Amniotic stem cell (primary cell): ENCODE results near the gene MED16.
"Not testable (repeated sequence)": the region's sequence is repeated elsewhere in the genome, so short reads cannot be mapped to it uniquely, and the experiment has no call there.

Experiments
- DNase-seq: peaks from one replicate; lab custom pipeline; 2025; lab: John Stamatoyannopoulos, UW

The MED16 gene

DNA sequence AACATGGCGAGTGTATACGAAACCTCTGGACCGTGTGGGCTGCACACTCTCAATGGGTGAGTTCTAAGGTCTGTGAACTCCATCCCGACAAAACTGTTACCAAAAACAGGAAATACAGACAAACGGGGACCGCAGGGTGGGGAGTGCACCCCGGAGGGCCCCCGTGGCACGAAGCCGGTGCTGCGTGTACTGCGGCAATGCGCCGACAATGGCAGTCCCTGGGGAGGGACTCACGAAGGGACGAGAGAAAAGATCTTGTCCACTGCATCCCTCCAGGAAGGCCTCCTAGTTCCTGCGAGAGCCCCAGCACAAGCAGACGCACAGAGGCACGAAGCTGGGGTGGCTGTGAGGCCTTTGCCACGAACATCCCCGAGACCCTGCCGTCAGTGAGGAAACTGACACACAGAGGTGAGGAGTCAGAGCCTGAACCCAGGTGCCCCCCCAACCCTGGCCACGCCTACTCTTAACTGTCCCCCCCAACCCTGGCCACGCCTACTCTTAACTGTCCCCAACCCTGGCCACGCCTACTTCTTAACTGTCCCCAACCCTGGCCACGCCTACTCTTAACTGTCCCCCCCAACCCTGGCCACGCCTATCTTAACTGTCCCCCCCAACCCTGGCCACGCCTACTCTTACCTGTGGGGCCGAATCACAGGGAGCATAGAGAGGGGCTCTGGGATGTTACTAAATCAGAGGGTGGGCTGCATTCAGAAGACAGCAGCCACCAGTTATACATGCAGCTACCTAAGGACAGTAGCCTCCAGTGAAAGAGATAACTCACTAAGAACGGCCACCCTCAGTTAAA, 4.2 kb downstream of the MED16 start:
- no peak for DNase-seq

DNA sequence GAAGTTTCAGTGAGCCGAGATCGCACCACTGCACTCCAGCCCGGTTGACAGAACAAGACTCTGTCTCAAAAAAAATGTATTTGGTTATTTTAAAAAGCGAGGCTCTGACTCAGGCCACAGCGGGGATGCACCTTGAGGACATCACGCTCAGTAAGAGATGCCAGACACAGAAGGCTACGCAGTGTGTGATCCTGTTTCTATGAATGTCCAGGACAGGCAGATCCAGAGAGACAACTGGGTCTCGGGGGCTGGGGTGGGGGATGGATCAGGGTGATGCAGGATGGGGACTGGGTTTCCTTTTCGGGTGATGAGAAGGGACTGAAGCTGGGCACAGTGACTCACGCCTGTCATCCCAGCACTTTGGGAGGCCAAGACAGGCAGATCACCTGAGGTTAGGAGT, 5.4 kb downstream of the MED16 start:
- DNase-seq: no peak

DNA sequence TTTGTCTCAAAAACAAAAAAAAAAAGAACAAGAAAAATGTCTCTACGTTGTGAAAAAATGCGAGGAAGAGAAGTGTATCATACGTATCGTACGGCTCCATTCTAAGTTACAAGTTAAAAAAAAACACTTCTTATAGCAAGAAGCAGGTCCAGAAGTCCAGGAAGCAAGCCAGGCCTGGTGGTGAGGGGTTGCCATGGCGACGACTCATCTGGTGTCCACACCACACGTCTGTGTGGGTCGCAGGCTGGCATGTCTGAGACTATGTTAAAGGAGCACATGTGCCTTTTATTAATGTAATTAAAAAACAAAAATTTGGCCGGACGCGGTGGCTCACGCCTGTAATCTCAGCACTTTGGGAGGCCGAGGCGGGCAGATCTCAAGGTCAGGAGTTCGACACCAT, 5.9 kb downstream of the MED16 start:
- DNase-seq: peak; percentile 40

GRCh38 chr19:885536-886224, 7.3 kb downstream of the MED16 start:
- no peak for DNase-seq

- no peak for DNase-seq
Observed at GRCh38 chr19:884420-885211, 8.4 kb downstream of the MED16 start.

- DNase-seq: no peak
Observed at GRCh38 chr19:883661-884211, 9.3 kb downstream of the MED16 start.

- no peak for DNase-seq
Observed at GRCh38 chr19:882871-883497, 10.0 kb downstream of the MED16 start.

DNA sequence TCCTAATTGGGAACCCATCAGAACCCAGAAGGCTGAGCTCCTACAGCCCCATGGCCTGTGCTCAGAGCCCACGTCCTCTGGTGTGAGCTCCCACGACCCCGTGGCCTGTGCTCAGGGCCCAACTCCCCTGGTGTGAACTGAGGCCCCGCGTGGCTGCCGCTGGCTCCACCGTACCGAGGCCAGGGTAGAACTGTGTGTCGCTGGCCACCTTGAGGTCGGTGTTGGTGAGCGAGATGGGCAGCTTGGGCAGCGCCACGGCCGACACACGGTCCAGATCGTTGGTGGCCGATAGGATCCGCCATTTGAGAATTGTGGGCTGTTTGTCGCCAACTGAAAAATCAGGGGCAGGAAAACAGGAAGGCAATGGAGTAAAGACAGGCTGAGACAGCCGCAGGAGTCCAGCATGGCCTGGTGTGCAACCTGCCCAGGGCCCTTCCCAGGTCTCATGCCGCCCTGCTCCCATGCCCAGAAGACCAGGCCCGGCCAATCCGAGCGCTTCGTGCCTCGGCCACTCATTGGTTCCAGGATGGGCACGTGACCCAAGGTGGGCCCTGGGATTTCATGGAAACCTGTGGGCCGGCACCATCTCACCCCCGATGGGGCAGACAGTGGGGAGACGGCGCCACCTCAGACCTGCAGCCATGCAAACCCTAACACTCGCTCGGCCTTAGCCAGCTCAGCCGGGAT, 11.5 kb downstream of the MED16 start:
- no peak for DNase-seq

DNA sequence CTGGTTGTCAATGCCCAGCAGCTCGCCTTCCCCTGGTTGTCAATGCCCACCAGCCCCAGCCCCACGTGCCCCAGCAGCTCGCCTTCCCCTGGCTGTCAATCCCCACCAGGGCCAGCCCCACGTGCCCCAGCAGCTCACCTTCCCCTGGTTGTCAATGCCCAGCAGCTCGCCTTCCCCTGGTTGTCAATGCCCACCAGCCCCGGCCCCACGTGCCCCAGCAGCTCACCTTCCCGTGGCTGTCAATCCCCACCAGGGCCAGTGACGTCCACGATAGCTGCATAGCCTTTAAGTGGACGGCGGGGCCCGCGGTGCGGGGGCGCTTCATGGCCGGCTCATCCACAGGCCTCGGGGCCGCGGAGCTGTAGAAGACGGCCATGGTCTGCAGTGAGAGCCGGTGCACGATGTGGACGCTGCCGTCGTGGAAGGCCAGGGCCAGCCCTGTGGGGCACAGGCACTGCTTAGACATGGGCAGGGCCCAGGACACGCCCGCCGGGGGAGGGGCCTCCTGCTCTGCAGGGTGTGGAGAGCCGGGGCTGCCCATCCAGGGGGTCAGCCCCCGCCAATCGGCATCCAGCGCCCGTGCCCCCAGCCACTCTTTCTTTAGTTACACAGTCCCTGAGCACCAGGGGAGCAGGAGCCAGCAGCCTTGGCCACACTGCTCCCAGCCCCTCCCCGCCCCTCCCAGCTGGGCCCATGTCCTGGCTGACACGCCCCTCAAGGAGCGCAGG, 13.1 kb downstream of the MED16 start:
- no peak for DNase-seq

- DNase-seq: not testable (repeated sequence)
Observed at GRCh38 chr19:878751-879561, 14.0 kb downstream of the MED16 start.

DNA sequence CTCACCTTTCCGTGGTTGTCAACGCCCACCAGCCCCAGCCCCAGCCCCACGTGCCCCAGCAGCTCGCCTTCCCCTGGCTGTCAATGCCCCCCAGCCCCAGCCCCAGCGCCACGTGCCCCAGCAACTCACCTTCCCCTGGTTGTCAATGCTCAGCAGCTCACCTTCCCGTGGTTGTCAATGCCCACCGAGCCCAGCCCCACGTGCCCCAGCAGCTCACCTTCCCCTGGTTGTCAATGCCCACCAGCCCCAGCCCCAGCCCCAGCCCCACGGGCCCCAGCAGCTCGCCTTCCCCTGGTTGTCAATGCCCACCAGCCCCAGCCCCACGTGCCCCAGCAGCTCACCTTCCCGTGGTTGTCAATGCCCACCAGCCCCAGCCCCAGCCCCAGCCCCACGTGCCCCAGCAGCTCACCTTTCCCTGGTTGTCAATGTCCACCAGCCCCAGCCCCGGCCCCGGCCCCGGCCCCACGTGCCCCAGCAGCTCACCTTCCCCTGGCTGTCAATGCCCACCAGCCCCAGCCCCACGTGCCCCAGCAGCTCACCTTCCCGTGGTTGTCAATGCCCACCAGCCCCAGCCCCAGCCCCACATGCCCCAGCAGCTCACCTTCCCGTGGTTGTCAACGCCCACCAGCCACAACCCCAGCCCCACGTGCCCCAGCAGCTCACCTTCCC, 14.9 kb downstream of the MED16 start:
- not testable (repeated sequence) for DNase-seq

- no peak for DNase-seq
Observed at GRCh38 chr19:876780-877314, 16.1 kb downstream of the MED16 start.

- DNase-seq: no peak
Observed at GRCh38 chr19:876089-876488, 16.9 kb downstream of the MED16 start.

- DNase-seq: no peak
Observed at GRCh38 chr19:875265-875879, 17.6 kb downstream of the MED16 start.

DNA sequence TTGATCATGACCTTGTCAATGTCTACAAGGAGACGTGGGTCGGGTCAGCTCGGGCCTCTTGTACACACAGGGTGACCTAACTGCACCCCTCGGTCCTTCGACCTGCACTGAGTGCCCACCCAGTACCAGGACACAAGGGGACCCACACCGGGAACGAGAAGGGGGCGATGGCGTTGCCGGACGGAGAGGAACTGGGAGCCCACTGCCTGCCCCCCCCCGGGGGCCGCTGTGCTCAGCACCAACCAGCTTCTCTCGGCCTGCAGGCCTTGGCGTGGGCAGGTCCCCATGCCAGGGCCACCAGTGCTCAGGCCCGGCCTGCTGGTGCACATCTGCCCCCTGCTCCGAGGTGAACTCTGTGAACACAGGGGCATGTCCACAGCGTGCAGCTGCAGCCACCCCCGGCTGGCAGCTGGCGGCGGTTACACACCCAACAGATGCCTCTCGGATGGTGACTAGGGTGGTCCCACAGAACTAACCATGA, 19.4 kb downstream of the MED16 start:
- DNase-seq: no peak

DNA sequence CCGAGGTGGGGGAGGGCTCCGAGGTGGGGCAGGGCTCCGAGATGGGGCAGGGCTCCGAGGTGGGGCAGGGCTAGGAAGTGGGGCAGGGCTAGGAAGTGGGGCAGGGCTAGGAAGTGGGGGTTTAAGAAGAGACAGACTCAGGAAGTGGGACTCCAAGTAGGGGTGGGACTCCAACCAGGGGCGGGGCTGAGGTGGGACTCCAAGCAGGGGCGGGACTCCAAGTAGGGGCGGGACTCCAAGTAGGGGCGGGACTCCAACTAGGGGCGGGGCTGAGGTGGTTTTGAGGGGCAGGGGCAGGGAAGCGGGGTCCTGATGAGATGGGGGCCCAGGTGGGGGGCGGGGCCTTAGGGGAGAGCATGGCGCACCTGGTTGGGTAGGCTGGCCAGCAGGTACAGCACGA, 19.9 kb downstream of the MED16 start:
- DNase-seq: no peak

GRCh38 chr19:872266-872951, 20.6 kb downstream of the MED16 start:
- DNase-seq: no peak
